ENCODE results near the gene SLC26A6. TPM values are rescaled to one million over a fixed set of nuclear protein-coding genes. Genes with fewer than 3 reads are reported as not detected.

Gene SLC26A6
- total RNA-seq, 1 experiment from 2014 or later = 54.7 TPM

GRCh38 chr3:48639944-48640606 lies 4.8 kb upstream of the SLC26A6 start:
- Histone ChIP-seq H3K9me3 (no peaks in the 10 kb centered on the region), H3K4me1 (peaks cover 12% of the 10 kb centered on the region), H3K36me3 (ENCODE audit: control insufficient read depth, insufficient read depth, low read length) (peaks cover 4% of the 10 kb centered on the region; the same call in 1 of the 2 replicates), H3K4me3 (ENCODE audit: low read depth, low read length) (no peak overlapping the region), H3K27me3 (replicated peaks; ENCODE audit: control insufficient read depth, insufficient read depth, low read length) (no peaks in the 10 kb centered on the region)
- no TSS peak for BruUV-seq (replicated peaks)
- H3K4me1 Mint-ChIP-seq (ENCODE audit: low read depth, unreplicated experiment) = peaks cover 10% of the 10 kb centered on the region
- TF ChIP-seq CTCF (IDR thresholded peaks at IDR 0.05; ENCODE audit: insufficient read depth in 1 of 2, low read depth in 1 of 2, low read length in 1 of 2, severe bottlenecking in 1 of 2, unreplicated experiment in 1 of 2) = no peak
- DNase-seq = no peak
- ChIA-PET POLR2A (no interaction called here), CTCF (no interaction called here)
- no peaks in the 10 kb centered on the region for H3K9me3 Mint-ChIP-seq (ENCODE audit: unreplicated experiment)
- no peaks in the 10 kb centered on the region for H3K27me3 Mint-ChIP-seq (ENCODE audit: insufficient read depth, unreplicated experiment)
- H3K36me3 Mint-ChIP-seq (ENCODE audit: insufficient read depth, unreplicated experiment) = peaks cover 38% of the 10 kb centered on the region
- no peak overlapping the region for H3K4me3 Mint-ChIP-seq (ENCODE audit: unreplicated experiment)
- no peak overlapping the region for H3K27ac Mint-ChIP-seq (ENCODE audit: unreplicated experiment)
- intact Hi-C loops (cut with micrococcal nuclease; ENCODE audit: unreplicated experiment) = no loop called here

- Mint-ChIP-seq H3K9me3 (ENCODE audit: unreplicated experiment) (no peaks in the 10 kb centered on the region), H3K4me3 (ENCODE audit: unreplicated experiment) (peak overlapping the region; percentile 2)
Measured at GRCh38 chr3:48637305-48637704, 2.0 kb upstream of the SLC26A6 start.

GRCh38 chr3:48636149-48636655 lies 941 bp upstream of the SLC26A6 start:
- Mint-ChIP-seq H3K9me3 (ENCODE audit: unreplicated experiment) (no peaks in the 10 kb centered on the region), H3K4me1 (ENCODE audit: low read depth, unreplicated experiment) (peaks cover 21% of the 10 kb centered on the region), H3K36me3 (ENCODE audit: insufficient read depth, unreplicated experiment) (peaks cover 38% of the 10 kb centered on the region), H3K27ac (ENCODE audit: unreplicated experiment) (no peak overlapping the region), H3K27me3 (ENCODE audit: insufficient read depth, unreplicated experiment) (no peaks in the 10 kb centered on the region), H3K4me3 (ENCODE audit: unreplicated experiment) (peak overlapping the region; percentile 78)
- peak overlapping the region; percentile 83 for H3K4me3 ChIP-seq (ENCODE audit: low read depth, low read length)
- peaks cover 2% of the 10 kb centered on the region; the same call in 1 of the 2 replicates for H3K36me3 ChIP-seq (ENCODE audit: control insufficient read depth, insufficient read depth, low read length)
- no TSS peak for BruUV-seq (replicated peaks)
- no peak for DNase-seq
- H3K4me1 ChIP-seq = peaks cover 19% of the 10 kb centered on the region
- H3K9me3 ChIP-seq = no peaks in the 10 kb centered on the region
- ChIA-PET CTCF (interaction anchor here (0.6 to 1.8 kb wide), 6 partner anchors 13 to 377 kb away, joined by 3 to 7 read pairs (median 4); partner anchors contain the start of genes CCDC51, CELSR3, NCKIPSD and TMA7), POLR2A (interaction anchor here (1.2 kb wide), 2 partner anchors 50 to 78 kb away, joined by 4 read pairs; partner anchors contain the start of gene NCKIPSD)
- intact Hi-C loops (cut with micrococcal nuclease; ENCODE audit: unreplicated experiment) = no loop called here
- H3K27me3 ChIP-seq (replicated peaks; ENCODE audit: control insufficient read depth, insufficient read depth, low read length) = no peaks in the 10 kb centered on the region
- no peak for TF ChIP-seq CTCF (IDR thresholded peaks at IDR 0.05; ENCODE audit: insufficient read depth in 1 of 2, low read depth in 1 of 2, low read length in 1 of 2, severe bottlenecking in 1 of 2, unreplicated experiment in 1 of 2)

More at GRCh38 chr3:48637305-48637704, 2.0 kb upstream of the SLC26A6 start:
- Histone ChIP-seq H3K4me3 (ENCODE audit: low read depth, low read length) (no peak overlapping the region), H3K4me1 (peaks cover 19% of the 10 kb centered on the region), H3K27me3 (replicated peaks; ENCODE audit: control insufficient read depth, insufficient read depth, low read length) (no peaks in the 10 kb centered on the region), H3K36me3 (ENCODE audit: control insufficient read depth, insufficient read depth, low read length) (peaks cover 2% of the 10 kb centered on the region; the same call in 1 of the 2 replicates), H3K9me3 (no peaks in the 10 kb centered on the region)
- no peaks in the 10 kb centered on the region for H3K27me3 Mint-ChIP-seq (ENCODE audit: insufficient read depth, unreplicated experiment)
- peaks cover 21% of the 10 kb centered on the region for H3K4me1 Mint-ChIP-seq (ENCODE audit: low read depth, unreplicated experiment)
- peaks cover 45% of the 10 kb centered on the region for H3K36me3 Mint-ChIP-seq (ENCODE audit: insufficient read depth, unreplicated experiment)
- no peak for TF ChIP-seq CTCF (IDR thresholded peaks at IDR 0.05; ENCODE audit: insufficient read depth in 1 of 2, low read depth in 1 of 2, low read length in 1 of 2, severe bottlenecking in 1 of 2, unreplicated experiment in 1 of 2)
- intact Hi-C loops (cut with micrococcal nuclease; ENCODE audit: unreplicated experiment) = no loop called here
- peak overlapping the region; percentile 44 for H3K27ac Mint-ChIP-seq (ENCODE audit: unreplicated experiment)
- CTCF ChIA-PET = no interaction called here
- peak in 1 of 2 experiments; percentile 15 for DNase-seq
- no TSS peak for BruUV-seq (replicated peaks)
- POLR2A ChIA-PET = no interaction called here
